ENCODE results near the gene TSLP.

Gene TSLP

GRCh38 chr5:111099058-111099778, 27.7 kb downstream of the TSLP start:
- peaks cover 4% of the 10 kb centered on the region for H3K4me1 ChIP-seq (ENCODE audit: insufficient read depth, low read length, severe bottlenecking)
- H2AFZ ChIP-seq (ENCODE audit: low read length): no peak overlapping the region
- no peak overlapping the region for H3K27ac ChIP-seq (ENCODE audit: low read depth, low read length, poor library complexity, severe bottlenecking)
- no peak overlapping the region for H3K9ac ChIP-seq (ENCODE audit: low read length)
- no peaks in the 10 kb centered on the region for H3K9me3 ChIP-seq (ENCODE audit: low read length)
- H3K27me3 ChIP-seq (ENCODE audit: insufficient read depth, low read length): no peaks in the 10 kb centered on the region
- peaks cover 15% of the 10 kb centered on the region for H3K79me2 ChIP-seq (ENCODE audit: insufficient read depth, low read length)
- H3K4me2 ChIP-seq (ENCODE audit: low read length): no peak overlapping the region
- TF ChIP-seq EZH2 (IDR thresholded peaks at IDR 0.05; ENCODE audit: borderline replicate concordance, low read length) (no peak), CTCF (IDR thresholded peaks at IDR 0.05; ENCODE audit: low read length) (no peak)
- H3F3A ChIP-seq (ENCODE audit: insufficient read depth, low read length): no peaks in the 10 kb centered on the region
- H4K20me1 ChIP-seq (ENCODE audit: insufficient read depth, low read length): no peaks in the 10 kb centered on the region
- H3K9me2 ChIP-seq (ENCODE audit: low read depth, low read length): no peaks in the 10 kb centered on the region
- peaks cover 93% of the 10 kb centered on the region for H3K36me3 ChIP-seq (ENCODE audit: insufficient read depth, low read length)
- H3K4me3 ChIP-seq (ENCODE audit: low read depth, low read length, poor library complexity, severe bottlenecking): no peak overlapping the region

- Histone ChIP-seq H3K36me3 (ENCODE audit: insufficient read depth, low read length) (peaks cover 96% of the 10 kb centered on the region), H3K79me2 (ENCODE audit: insufficient read depth, low read length) (no peaks in the 10 kb centered on the region), H3K27ac (ENCODE audit: low read depth, low read length, poor library complexity, severe bottlenecking) (no peak overlapping the region), H4K20me1 (ENCODE audit: insufficient read depth, low read length) (no peaks in the 10 kb centered on the region), H3K9ac (ENCODE audit: low read length) (no peak overlapping the region), H3K9me2 (ENCODE audit: low read depth, low read length) (no peaks in the 10 kb centered on the region), H3K27me3 (ENCODE audit: insufficient read depth, low read length) (no peaks in the 10 kb centered on the region), H3K4me3 (ENCODE audit: low read depth, low read length, poor library complexity, severe bottlenecking) (no peak overlapping the region), H3F3A (ENCODE audit: insufficient read depth, low read length) (no peaks in the 10 kb centered on the region), H3K9me3 (ENCODE audit: low read length) (no peaks in the 10 kb centered on the region), H3K4me1 (ENCODE audit: insufficient read depth, low read length, severe bottlenecking) (no peaks in the 10 kb centered on the region), H2AFZ (ENCODE audit: low read length) (no peak overlapping the region), H3K4me2 (ENCODE audit: low read length) (no peak overlapping the region)
- TF ChIP-seq CTCF (IDR thresholded peaks at IDR 0.05; ENCODE audit: low read length) (no peak), EZH2 (IDR thresholded peaks at IDR 0.05; ENCODE audit: borderline replicate concordance, low read length) (no peak)
Measured at GRCh38 chr5:111106320-111106948, 34.9 kb downstream of the TSLP start.

- Histone ChIP-seq H3K9me3 (ENCODE audit: low read length) (no peaks in the 10 kb centered on the region), H3K4me2 (ENCODE audit: low read length) (no peak overlapping the region), H3K4me3 (ENCODE audit: low read depth, low read length, poor library complexity, severe bottlenecking) (no peak overlapping the region), H3K4me1 (ENCODE audit: insufficient read depth, low read length, severe bottlenecking) (no peaks in the 10 kb centered on the region), H4K20me1 (ENCODE audit: insufficient read depth, low read length) (no peaks in the 10 kb centered on the region), H3F3A (ENCODE audit: insufficient read depth, low read length) (no peaks in the 10 kb centered on the region), H3K79me2 (ENCODE audit: insufficient read depth, low read length) (no peaks in the 10 kb centered on the region), H3K9ac (ENCODE audit: low read length) (no peak overlapping the region), H2AFZ (ENCODE audit: low read length) (no peak overlapping the region), H3K27ac (ENCODE audit: low read depth, low read length, poor library complexity, severe bottlenecking) (no peak overlapping the region), H3K36me3 (ENCODE audit: insufficient read depth, low read length) (peaks cover 98% of the 10 kb centered on the region), H3K27me3 (ENCODE audit: insufficient read depth, low read length) (no peaks in the 10 kb centered on the region), H3K9me2 (ENCODE audit: low read depth, low read length) (no peaks in the 10 kb centered on the region)
- TF ChIP-seq EZH2 (IDR thresholded peaks at IDR 0.05; ENCODE audit: borderline replicate concordance, low read length): no peak
- no peak for TF ChIP-seq CTCF (IDR thresholded peaks at IDR 0.05; ENCODE audit: low read length)
Measured at GRCh38 chr5:111107371-111107770, 35.9 kb downstream of the TSLP start.
